Stimulated activated CD4-positive, alpha-beta T cell treated with anti-CD3 and anti-CD28 coated beads, Interleukin-1b, Interleukin-23, amount 100 ng/mL, for 48 hours (primary cell): Measurements from ENCODE around the gene PGLYRP4.

Experiments
- DNase-seq: peaks from one replicate; pipeline ENCODE4 v3.0.0-alpha.2; 2020

PGLYRP4 gene, protein sequence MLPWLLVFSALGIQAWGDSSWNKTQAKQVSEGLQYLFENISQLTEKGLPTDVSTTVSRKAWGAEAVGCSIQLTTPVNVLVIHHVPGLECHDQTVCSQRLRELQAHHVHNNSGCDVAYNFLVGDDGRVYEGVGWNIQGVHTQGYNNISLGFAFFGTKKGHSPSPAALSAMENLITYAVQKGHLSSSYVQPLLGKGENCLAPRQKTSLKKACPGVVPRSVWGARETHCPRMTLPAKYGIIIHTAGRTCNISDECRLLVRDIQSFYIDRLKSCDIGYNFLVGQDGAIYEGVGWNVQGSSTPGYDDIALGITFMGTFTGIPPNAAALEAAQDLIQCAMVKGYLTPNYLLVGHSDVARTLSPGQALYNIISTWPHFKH

DNA sequence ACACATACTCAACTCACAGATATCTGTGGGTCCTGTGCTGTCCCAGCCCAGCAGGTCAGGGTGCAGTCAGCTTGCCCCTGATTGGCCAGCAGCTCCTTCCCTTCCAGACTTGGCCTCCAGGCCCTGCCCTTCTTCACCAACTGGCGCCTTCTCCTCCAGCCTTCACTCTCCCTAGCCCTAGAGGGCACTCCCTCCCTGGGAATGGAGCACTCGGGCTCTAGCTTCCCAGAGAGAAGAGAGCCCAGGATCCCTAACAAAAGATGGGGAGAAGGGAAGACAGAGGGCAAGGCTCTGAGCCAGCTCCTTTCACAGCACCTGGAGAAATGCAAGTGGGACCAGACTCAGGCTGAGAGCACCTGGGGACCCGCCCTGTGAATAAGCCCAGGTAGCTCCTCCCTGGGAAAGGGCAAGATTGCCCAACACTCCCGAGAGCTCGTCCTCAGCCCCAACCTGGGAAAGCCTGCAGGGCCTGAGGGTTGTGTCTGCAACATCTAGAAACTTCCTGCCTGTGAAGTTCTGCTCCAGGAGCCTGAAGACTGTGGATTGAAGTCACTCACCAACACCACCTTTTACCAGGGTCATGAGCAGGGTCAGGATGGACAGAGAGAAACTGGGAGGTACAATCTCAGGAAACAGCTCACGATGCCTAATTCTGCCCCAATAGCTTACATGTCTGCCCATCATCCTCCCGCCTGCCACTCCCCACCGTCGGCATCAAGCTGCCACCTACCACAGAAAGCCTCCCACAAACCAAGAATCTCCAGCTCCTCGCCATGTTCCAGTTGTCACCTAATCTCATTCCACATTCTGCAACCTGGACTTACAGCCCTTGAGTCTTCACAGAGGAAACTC is at the start of gene PGLYRP4:
PGLYRP4 (minus strand) TSS at position 331 of the 852 bp plus-strand sequence. CDS start 909 bp downstream, outside the sequence.
- DNase-seq = no peak

- DNase-seq = no peak
Measured at GRCh38 chr1:153397924-153398651, 49.4 kb upstream of the PGLYRP4 start.

DNA sequence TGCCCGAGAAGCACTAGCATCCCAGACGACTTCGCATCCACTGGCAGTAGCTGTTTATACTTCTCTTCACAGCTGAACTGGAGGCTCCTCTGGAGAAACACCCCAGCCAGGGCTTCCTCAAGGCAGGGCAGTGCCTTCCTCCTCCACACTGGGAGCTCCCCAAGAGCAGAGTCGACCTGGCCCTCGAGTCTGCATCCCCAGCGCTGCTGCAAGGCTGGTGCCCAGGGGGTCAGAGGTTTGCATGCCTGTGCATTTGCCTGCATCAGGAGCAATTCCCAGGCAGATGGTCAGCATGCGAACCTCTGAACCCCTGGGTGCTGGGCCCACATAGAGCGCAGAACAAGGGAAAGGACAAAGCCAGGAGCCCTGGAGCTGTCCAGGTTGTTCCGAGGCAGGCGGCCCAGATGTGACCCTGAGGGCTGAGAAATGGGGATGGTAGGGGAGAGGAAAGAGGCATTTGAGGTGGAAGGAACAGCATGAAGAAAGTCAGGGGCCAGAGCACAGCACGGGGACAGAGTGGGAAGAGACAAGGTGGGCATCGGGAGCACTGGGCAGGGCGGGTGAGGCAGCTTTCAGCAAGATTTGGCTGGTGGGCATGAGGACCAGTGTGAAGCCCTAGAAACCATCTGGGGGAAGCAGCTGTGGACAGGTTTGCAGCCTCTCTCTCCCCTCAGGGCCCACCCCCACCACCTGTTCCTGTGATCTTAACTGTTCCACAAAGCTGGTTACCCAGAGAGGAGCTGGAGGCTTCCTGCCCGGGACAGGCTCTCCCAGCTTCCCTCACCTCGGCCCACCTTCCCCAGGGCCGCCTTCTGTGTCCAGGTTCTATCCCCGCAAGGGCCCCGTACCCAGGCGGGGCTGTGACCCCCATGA is 48.6 kb upstream of the PGLYRP4 start:
- no peak for DNase-seq

DNA sequence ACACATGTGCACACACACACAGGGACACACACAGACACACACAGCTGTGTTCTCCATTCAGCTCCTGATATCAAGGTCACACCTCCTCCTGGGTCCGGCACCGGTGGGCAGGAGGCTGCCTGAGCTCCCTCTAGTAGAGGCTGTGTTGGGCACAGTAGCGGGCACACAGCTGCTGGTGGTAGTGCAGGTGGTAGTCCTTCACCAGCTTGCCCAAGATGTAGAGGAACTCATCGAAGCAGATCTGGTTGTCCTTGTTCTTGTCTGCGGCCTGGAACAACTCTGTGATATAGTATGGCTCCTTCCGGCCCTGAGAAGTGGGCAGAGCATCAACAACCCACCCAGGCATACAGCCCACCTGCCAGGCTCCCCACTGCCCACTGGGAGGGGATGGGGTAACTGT is 47.8 kb upstream of the PGLYRP4 start:
- DNase-seq = no peak

GRCh38 chr1:153395776-153396175 is 47.1 kb upstream of the PGLYRP4 start:
- DNase-seq = no peak

DNA sequence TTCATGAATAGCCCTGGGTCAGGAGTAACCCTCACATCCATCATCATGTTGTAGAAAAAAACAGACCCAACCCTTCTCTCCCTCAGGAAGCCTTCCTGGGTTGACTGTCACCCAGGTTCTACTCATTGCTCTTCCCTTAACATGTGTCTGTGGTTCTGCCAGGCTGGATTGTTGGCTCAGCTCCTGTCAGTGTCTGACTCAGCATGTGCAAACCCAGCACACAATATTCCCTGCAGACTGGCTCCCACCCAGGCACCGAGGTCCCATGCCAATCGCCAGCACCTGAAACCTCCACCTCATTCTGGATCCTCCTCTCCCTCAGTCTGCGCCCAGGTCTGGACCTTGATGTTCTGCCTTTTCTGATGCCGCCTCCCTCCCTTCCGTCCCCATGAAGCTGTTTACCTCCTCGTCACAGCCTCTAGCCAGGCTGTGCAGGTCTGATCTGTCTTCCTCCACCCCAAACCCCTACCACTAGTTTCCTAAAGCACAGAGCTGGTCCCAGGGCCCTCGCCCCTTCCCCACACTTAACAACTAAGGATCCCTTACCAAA is 46.6 kb upstream of the PGLYRP4 start:
- DNase-seq = no peak

GRCh38 chr1:153394391-153394790 is 45.8 kb upstream of the PGLYRP4 start:
- DNase-seq = no peak

DNA sequence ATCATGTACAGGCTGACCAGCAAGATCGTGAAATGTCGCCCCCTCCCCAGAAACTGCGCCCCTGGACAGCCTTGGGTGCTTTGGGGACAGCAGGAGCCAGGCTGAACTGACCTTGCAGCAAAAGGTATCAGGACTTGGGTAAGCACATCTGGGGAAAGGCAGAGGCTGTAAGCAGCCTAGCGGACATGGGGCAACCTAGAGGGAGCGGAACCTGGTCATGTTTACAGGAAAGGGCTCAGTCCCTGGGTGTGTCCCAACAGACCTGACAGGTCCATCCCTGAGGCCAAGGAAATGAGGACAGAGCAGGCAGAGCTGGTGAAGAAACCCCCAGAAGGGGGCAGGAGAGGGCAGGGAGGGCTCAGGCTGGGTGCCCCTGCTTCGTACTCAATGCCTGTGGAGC is 45.3 kb upstream of the PGLYRP4 start:
- DNase-seq = no peak

DNA sequence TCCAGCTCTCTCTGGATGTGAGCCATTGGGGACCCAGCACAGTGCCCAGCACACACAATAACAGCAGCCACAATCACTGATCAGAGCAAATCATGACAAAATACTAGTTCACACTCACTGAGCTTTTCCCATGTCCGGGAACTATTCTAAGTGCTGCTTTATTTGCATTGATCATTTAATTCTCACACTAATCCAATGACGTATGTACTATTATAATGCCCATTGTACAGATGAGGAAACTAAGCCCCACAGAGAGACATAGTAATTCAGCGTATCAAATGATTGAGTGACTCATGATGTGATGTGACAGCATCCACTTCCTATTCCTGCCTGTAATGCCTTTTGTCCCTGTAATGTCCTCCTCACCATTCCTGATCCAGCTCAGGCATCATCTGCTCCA is 44.2 kb upstream of the PGLYRP4 start:
- no peak for DNase-seq

- DNase-seq = no peak
Measured at GRCh38 chr1:153392258-153392657, 43.6 kb upstream of the PGLYRP4 start.

DNA sequence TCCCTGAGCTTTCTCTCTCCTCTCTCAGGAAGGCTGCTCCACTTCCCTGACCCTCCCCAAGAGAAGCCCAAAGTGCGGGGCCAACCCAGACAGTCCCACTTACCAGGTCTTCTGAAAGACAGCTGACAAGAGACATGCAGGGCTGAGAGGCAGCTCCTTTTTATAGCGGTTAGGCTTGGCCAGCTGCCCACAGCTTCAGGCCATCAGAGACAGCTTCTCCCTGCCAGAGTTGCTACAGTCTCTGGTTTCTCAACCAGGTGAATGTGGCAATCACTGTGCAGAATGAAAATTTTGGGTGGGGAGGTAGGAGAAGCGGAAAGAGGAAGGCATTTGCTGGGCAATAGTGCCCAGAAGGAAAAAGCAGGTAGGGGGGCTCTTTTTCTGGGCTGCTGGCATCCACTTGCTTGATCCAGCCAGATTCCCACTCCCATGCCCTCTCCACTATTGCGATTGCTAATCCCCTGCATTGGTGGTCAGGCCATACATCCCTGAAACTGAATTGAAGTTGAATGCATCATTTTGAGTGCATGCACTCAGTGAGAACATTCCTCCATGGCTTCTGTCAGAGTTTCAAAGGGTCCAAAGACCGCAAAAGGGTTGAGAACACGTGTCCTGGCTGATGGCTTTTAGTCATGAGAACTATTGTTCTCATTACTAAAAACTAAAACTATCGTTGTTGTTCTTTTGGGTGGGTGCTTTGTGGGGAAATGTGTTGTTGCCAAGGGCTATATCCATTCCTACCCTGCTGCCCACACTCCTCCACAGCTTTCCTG is 42.5 kb upstream of the PGLYRP4 start, which contains the start of gene S100A8:
S100A8 (minus strand) TSS at position 136 of the 773 bp plus-strand sequence. CDS start 538 bp downstream, outside the sequence.
- no peak for DNase-seq

DNA sequence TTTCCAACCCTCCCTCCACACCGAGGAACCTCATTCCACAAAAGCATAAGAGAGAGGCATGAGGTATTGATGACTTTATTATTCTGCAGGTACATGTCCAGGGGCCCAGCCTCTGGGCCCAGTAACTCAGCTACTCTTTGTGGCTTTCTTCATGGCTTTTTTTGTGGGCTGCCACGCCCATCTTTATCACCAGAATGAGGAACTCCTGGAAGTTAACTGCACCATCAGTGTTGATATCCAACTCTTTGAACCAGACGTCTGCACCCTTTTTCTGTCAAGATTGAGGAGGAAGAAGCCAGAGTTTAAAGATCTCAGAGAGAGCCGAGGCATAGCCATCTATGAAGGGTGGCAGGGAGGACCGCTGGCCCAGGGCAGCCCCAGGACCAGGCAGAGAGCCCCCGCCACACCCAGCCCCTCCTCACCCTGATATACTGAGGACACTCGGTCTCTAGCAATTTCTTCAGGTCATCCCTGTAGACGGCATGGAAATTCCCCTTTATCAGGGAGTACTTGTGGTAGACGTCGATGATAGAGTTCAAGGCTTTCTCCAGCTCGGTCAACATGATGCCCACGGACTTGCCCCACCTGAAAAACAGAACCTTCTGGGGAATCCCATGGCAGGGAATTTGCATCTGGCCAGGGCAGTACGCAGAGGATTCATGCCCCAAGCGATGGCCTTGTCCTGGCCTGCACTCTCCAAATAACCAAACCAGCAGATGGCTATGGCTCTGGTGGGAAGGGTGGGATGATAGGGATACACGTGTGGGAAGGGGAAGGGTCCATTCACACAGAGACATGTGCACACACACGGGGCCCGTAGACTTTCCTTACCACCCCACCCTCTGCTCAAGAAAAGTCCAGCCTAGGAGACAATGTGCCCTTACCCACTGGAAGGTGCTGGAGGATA is 41.6 kb upstream of the PGLYRP4 start:
- no peak for DNase-seq

GRCh38 chr1:153389401-153389800 is 40.8 kb upstream of the PGLYRP4 start:
- DNase-seq = no peak

- DNase-seq = no peak
Measured at GRCh38 chr1:153387785-153388184, 39.1 kb upstream of the PGLYRP4 start.

GRCh38 chr1:153387001-153387400 is 38.4 kb upstream of the PGLYRP4 start:
- DNase-seq = no peak

DNA sequence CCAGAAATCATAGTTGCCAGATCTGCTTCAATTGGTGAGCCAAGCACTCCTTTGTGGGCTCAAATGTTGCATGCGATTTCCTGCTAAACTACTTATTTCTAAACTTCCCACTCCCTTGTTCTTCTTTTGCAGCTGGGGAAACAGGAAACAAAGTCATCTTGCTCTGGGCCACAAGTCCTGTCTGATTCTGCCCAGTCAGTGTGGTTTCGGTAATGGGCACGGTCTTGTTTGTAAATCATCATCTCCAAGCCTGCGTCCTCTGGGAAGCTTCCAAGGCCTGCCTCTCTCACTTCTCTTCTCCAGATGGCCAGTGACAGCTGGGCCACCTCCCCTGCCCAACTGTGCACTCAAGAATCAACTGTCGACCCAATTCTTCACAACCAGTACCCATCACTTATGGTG is 37.9 kb upstream of the PGLYRP4 start:
- DNase-seq = no peak

DNA sequence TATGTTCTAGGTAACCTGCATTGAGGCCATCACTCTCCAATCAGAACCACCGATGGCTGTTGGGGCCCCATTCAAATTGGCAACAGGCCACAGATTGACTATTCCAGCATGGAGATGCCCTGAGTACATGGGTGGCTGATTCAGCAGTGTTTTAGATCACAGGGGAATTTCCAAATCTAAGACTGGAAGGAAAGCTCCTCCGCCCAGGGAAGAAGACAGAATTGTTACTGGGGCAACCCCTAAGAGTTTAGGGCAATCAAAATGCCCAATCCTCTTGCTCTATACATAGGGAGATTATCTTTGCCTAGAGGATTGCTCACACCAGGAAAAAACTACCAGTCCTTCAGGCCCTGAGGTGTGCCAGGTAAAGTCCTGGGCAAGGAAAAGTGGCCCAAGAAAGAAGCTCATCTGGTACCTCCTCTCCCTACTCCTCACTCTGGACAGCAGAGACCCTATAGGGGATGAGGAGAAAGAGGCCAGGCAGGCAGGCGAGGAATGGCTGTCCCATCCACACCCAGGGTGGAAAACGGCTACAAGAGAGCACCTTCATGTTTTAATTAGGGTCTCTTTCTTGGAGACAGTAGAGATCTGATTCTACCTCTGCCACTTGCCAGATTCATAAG is 36.4 kb upstream of the PGLYRP4 start:
- no peak for DNase-seq

DNA sequence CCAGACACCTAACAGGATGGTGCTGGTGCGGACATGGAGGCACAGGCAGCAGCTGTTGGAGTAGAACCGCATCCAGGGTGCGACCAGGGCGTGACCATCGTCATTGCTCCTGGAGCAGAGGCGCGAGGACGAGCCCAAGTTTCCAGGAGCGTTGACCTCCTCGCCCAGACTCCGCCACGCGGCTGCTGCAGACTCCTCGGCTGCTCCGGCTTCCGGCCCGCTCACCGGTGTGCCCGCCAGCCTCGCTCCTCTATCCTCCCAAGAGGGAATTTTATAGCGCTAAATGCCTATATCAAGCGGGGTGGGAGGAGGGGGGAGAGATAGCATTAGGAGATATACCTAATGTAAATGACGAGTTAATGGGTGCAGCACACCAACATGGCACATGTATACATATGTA is 32.1 kb upstream of the PGLYRP4 start:
- DNase-seq = no peak

GRCh38 chr1:153379591-153379990 is 30.9 kb upstream of the PGLYRP4 start:
- DNase-seq = no peak

DNA sequence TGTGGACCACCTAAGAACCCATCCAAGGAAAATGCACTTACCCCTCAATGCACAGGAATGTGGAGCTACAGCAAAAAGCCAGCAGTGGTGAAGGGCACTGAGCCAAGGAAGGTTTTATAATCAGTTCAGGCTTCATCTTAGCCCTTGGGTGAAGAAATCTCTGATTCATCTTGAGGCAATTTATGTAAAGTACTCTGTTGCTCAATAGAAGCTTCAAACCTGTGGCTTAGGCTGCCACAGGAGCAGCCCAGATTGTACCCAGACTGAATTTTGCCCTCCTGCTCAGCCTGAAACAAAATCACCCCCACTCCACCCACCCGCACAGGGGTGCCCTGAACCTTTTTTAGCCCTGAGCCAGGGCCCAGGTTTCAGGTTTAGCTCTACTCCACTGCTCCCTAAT is 26.9 kb upstream of the PGLYRP4 start, which contains the start of gene S100A12:
S100A12 (minus strand) TSS at position 111 of the 400 bp plus-strand sequence. CDS start 1,029 bp downstream, outside the sequence.
- no peak for DNase-seq
